Hepatocyte (in vitro differentiated cells): ENCODE measurements around the gene RNF121. TPM values are rescaled to one million over a fixed set of nuclear protein-coding genes. Genes with fewer than 3 reads are reported as not detected.
A peak's percentile ranks its signal among the peaks of the same experiment; 100 is the strongest.

Experiments used
- DNase-seq: peaks from one replicate; pipeline ENCODE4 v3.0.0-alpha.2; 2016; ENCODE audit warnings: low spot score
- H2AFZ ChIP-seq: fragments of 200-600 bp; sonication (generic); 2 replicates; pipeline ENCODE4 v1.6.0; 2016; ENCODE audit warnings: antibody characterized with exemption, mild to moderate bottlenecking
- H3K27ac ChIP-seq: fragments of 200-600 bp; sonication (generic); 2 replicates; pipeline ENCODE4 v1.5.1; 2016; ENCODE audit warnings: mild to moderate bottlenecking
- H3K27me3 ChIP-seq: fragments of 200-600 bp; sonication (generic); 2 replicates; pipeline ENCODE4 v1.6.1; 2016
- H3K36me3 ChIP-seq: fragments of 200-600 bp; sonication (generic); replicated peaks from 2 replicates; pipeline ENCODE4 v1.5.1; 2016; ENCODE audit warnings: low read depth; ENCODE audit not compliant: insufficient read depth
- H3K4me1 ChIP-seq: fragments of 200-600 bp; sonication (generic); 2 replicates; pipeline ENCODE4 v1.5.1; 2016; ENCODE audit warnings: mild to moderate bottlenecking, moderate library complexity; ENCODE audit not compliant: insufficient read depth
- H3K4me2 ChIP-seq: fragments of 200-600 bp; sonication (generic); 2 replicates; pipeline ENCODE4 v1.6.0; 2016
- H3K4me3 ChIP-seq: fragments of 200-600 bp; sonication (generic); 2 replicates; pipeline ENCODE4 v1.5.1; 2016; ENCODE audit warnings: mild to moderate bottlenecking
- H3K79me2 ChIP-seq: fragments of 200-600 bp; sonication (generic); 2 replicates; pipeline ENCODE4 v1.6.0; 2017; ENCODE audit warnings: mild to moderate bottlenecking
- H3K9me2 ChIP-seq: fragments of 200-600 bp; sonication (generic); replicated peaks from 2 replicates; pipeline ENCODE4 v1.6.0; 2017; ENCODE audit warnings: mild to moderate bottlenecking; ENCODE audit not compliant: insufficient read depth
- H3K9me3 ChIP-seq: fragments of 200-600 bp; sonication (generic); 2 replicates; pipeline ENCODE4 v1.5.1; 2016; ENCODE audit warnings: low read depth, mild to moderate bottlenecking
- H4K20me1 ChIP-seq: fragments of 200-600 bp; sonication (generic); 2 replicates; pipeline ENCODE4 v1.6.0; 2016; ENCODE audit warnings: mild to moderate bottlenecking; ENCODE audit not compliant: insufficient read depth, poor library complexity, severe bottlenecking
- CTCF ChIP-seq: fragments of 200-600 bp; sonication (generic); IDR thresholded peaks from 2 replicates; pipeline ENCODE4 v1.5.1; 2016; ENCODE audit warnings: antibody characterized with exemption, mild to moderate bottlenecking; ENCODE audit not compliant: poor library complexity
- EZH2 ChIP-seq: fragments of 200-600 bp; sonication (generic); IDR thresholded peaks from 2 replicates; pipeline ENCODE4 v1.6.1; 2016; ENCODE audit warnings: antibody characterized with exemption, mild to moderate bottlenecking, borderline replicate concordance
- EZH2phosphoT487 ChIP-seq: fragments of 200-600 bp; sonication (generic); IDR thresholded peaks from one replicate; pipeline ENCODE4 v1.6.1; 2018; ENCODE audit warnings: antibody characterized with exemption, mild to moderate bottlenecking, low read depth, moderate library complexity; ENCODE audit not compliant: unreplicated experiment, severe bottlenecking
- WGBS: methylation state at CpG from one replicate; pipeline ENCODE4 v1.1.6; 2016; ENCODE audit warnings: low lambda C conversion rate; ENCODE audit errors: missing lambda C conversion rate; 5-methylcytosine and 5-hydroxymethylcytosine counted together
- polyA plus RNA-seq: library from polyadenylated mRNA; unstranded; fragments of >200 nt; fragmentation: Nextera tagmentation; extraction: Ambion mirVana; gene quantifications from 2 replicates; pipeline ENCODE4 v1.2.1, GENCODE V29; 2016
- total RNA-seq: library from RNA; depleted of rRNA; stranded (reverse); fragments of >200 nt; gene quantifications from 2 replicates; pipeline ENCODE4 v1.2.3, GENCODE V29; 2014

The RNF121 gene
- total and polyA plus RNA-seq, 2 experiments from 2014 or later, result 26.5 to 29.4 TPM

GRCh38 chr11:72036687-72037086, 107.8 kb downstream of the RNF121 start:
- peaks cover 19% of the 10 kb centered on the region for H3K4me1 ChIP-seq
- H3K27me3 ChIP-seq, result no peaks in the 10 kb centered on the region
- no peaks in the 10 kb centered on the region for H3K9me3 ChIP-seq
- no peak for DNase-seq
- 82% methylated on average over 3 of the region's 3 CpGs for WGBS
- no peak overlapping the region for H3K4me3 ChIP-seq
- H3K36me3 ChIP-seq, result no peaks in the 10 kb centered on the region
- H3K79me2 ChIP-seq, result peaks cover 88% of the 10 kb centered on the region
- H2AFZ ChIP-seq, result no peak overlapping the region
- H3K27ac ChIP-seq, result no peak overlapping the region
- no peak for TF ChIP-seq EZH2
- TF ChIP-seq EZH2phosphoT487, result no peak
- TF ChIP-seq CTCF, result no peak
- H3K4me2 ChIP-seq, result peak overlapping the region; percentile 95
- peaks cover 64% of the 10 kb centered on the region for H4K20me1 ChIP-seq
- H3K9me2 ChIP-seq, result no peaks in the 10 kb centered on the region

GRCh38 chr11:72037554-72038311, 108.9 kb downstream of the RNF121 start:
- Histone ChIP-seq H3K9me2 (no peaks in the 10 kb centered on the region), H3K27me3 (no peaks in the 10 kb centered on the region), H3K4me3 (peak overlapping the region; percentile 16), H3K4me1 (peaks cover 28% of the 10 kb centered on the region), H3K36me3 (no peaks in the 10 kb centered on the region), H2AFZ (no peak overlapping the region), H3K9me3 (no peaks in the 10 kb centered on the region), H4K20me1 (peaks cover 55% of the 10 kb centered on the region), H3K4me2 (peak overlapping the region; percentile 95), H3K79me2 (peaks cover 82% of the 10 kb centered on the region), H3K27ac (peak overlapping the region; percentile 99)
- no peak for DNase-seq
- TF ChIP-seq EZH2phosphoT487 (no peak), CTCF (no peak), EZH2 (no peak)
- 47% methylated on average over 4 of the region's 4 CpGs for WGBS

- 51% methylated on average over 2 of the region's 2 CpGs for WGBS
- H3K4me3 ChIP-seq, result peak overlapping the region; percentile 24
- peak; percentile 59 for DNase-seq
- H3K9me2 ChIP-seq, result no peaks in the 10 kb centered on the region
- H3K4me2 ChIP-seq, result peak overlapping the region; percentile 95
- peaks cover 47% of the 10 kb centered on the region for H4K20me1 ChIP-seq
- H3K36me3 ChIP-seq, result no peaks in the 10 kb centered on the region
- no peaks in the 10 kb centered on the region for H3K27me3 ChIP-seq
- TF ChIP-seq EZH2 (no peak), EZH2phosphoT487 (no peak), CTCF (no peak)
- no peaks in the 10 kb centered on the region for H3K9me3 ChIP-seq
- H3K79me2 ChIP-seq, result peaks cover 81% of the 10 kb centered on the region
- peak overlapping the region; percentile 99 for H3K27ac ChIP-seq
- H2AFZ ChIP-seq, result no peak overlapping the region
- peaks cover 31% of the 10 kb centered on the region for H3K4me1 ChIP-seq
These were observed 109.6 kb downstream of the RNF121 start for GRCh38 chr11:72038491-72038890.
